Activated CD4-positive, alpha-beta T cell treated with anti-CD3 and anti-CD28 coated beads, Interleukin-2, amount 50 U/mL, for 24 hours (primary cell): Measurements from ENCODE around the gene TLCD4.
A peak's percentile ranks its signal among the peaks of the same experiment; 100 is the strongest.

ENCODE experiments used
- DNase-seq, 2 donors: peaks; one replicate each; pipeline ENCODE4 v3.0.0-alpha.2; 2020; ENCODE audit warnings: low read depth in 1 of 2, low spot score in 1 of 2

The TLCD4 gene

GRCh38 chr1:95094923-95095322, 22.2 kb upstream of the TLCD4 start:
- no peak for DNase-seq

GRCh38 chr1:95095833-95096217, 21.3 kb upstream of the TLCD4 start:
- no peak for DNase-seq

- no peak for DNase-seq
Measured at GRCh38 chr1:95096218-95096841, 20.8 kb upstream of the TLCD4 start.

GRCh38 chr1:95097426-95097825, 19.7 kb upstream of the TLCD4 start:
- no peak for DNase-seq

GRCh38 chr1:95098196-95098595, 19.0 kb upstream of the TLCD4 start:
- DNase-seq = no peak

GRCh38 chr1:95108792-95109191, 8.4 kb upstream of the TLCD4 start:
- DNase-seq = no peak

- no peak for DNase-seq
Measured at GRCh38 chr1:95111014-95111413, 6.1 kb upstream of the TLCD4 start.

- DNase-seq = no peak
Measured at GRCh38 chr1:95113684-95114083, 3.5 kb upstream of the TLCD4 start.

- DNase-seq = no peak
Measured at GRCh38 chr1:95115708-95116137, 1.4 kb upstream of the TLCD4 start.

- peak; percentile 3 to 35 for DNase-seq
Measured at GRCh38 chr1:95116580-95117206, 462 bp upstream of the TLCD4 start.

GRCh38 chr1:95118067-95118499, 928 bp downstream of the TLCD4 start:
- DNase-seq = no peak

GRCh38 chr1:95118710-95119109, 1.6 kb downstream of the TLCD4 start:
- DNase-seq = no peak

- DNase-seq = no peak
Measured at GRCh38 chr1:95119273-95119672, 2.1 kb downstream of the TLCD4 start.

GRCh38 chr1:95122151-95122697, 5.1 kb downstream of the TLCD4 start:
- DNase-seq = no peak

GRCh38 chr1:95124342-95124741, 7.2 kb downstream of the TLCD4 start:
- DNase-seq = no peak

- DNase-seq = no peak
Measured at GRCh38 chr1:95126366-95126765, 9.2 kb downstream of the TLCD4 start.

GRCh38 chr1:95126846-95127245, 9.7 kb downstream of the TLCD4 start:
- no peak for DNase-seq

GRCh38 chr1:95127380-95127779, 10.2 kb downstream of the TLCD4 start:
- DNase-seq = no peak

- no peak for DNase-seq
Measured at GRCh38 chr1:95132762-95133161, 15.6 kb downstream of the TLCD4 start.

- DNase-seq = no peak
Measured at GRCh38 chr1:95133687-95134086, 16.5 kb downstream of the TLCD4 start.

GRCh38 chr1:95138223-95138622, 21.1 kb downstream of the TLCD4 start:
- DNase-seq = no peak

- DNase-seq = no peak
Measured at GRCh38 chr1:95139039-95139438, 21.9 kb downstream of the TLCD4 start.

GRCh38 chr1:95140791-95141190, 23.6 kb downstream of the TLCD4 start:
- no peak for DNase-seq
